HepG2 (cell line): ENCODE results near the gene CCT6A. TPM values are rescaled to one million over a fixed set of nuclear protein-coding genes. Genes with fewer than 3 reads are reported as not detected.

ENCODE experiments used
- BRD4 ChIP-seq: sonication (generic); formaldehyde crosslinking; IDR thresholded peaks from 2 replicates; pipeline ENCODE4 v1.4.0; 2020; ENCODE audit warnings: missing genetic modification reagents
- CBX2 ChIP-seq, 2 experiments: fragments of 200-600 bp in 1 of 2; sonication (generic); formaldehyde crosslinking in 1 of 2; IDR thresholded peaks; 2 replicates each; pipeline versions ENCODE4 v1.7.0 to v1.8.1; 2018 to 2022; ENCODE audit warnings: low read depth in 2 of 2, low read length in 1 of 2, mild to moderate bottlenecking in 1 of 2, missing genetic modification reagents in 1 of 2
- EP300 ChIP-seq, 3 experiments: sonication (generic) in 1 of 3; formaldehyde crosslinking in 1 of 3; IDR thresholded peaks; 2 replicates each; pipeline versions ENCODE4 v1.5.1 to v1.6.1; 2011 to 2020; ENCODE audit warnings: low read depth in 2 of 3, low read length in 2 of 3, borderline replicate concordance in 1 of 3, improper control_type of control experiment in 1 of 3, mild to moderate bottlenecking in 1 of 3, missing genetic modification reagents in 1 of 3, moderate library complexity in 1 of 3
- JUND ChIP-seq: sonication (generic); formaldehyde crosslinking; IDR thresholded peaks from 2 replicates; pipeline ENCODE4 v1.8.0; 2022; ENCODE audit warnings: mild to moderate bottlenecking, missing genetic modification reagents
- NFYB ChIP-seq: sonication (generic); formaldehyde crosslinking; IDR thresholded peaks from 2 replicates; pipeline ENCODE4 v1.4.0; 2020; ENCODE audit warnings: missing genetic modification reagents
- NONO ChIP-seq, 2 experiments: fragments of 450-650 bp in 1 of 2; sonication (generic) in 1 of 2; formaldehyde crosslinking in 1 of 2; IDR thresholded peaks in 1 of 2; conservative IDR thresholded peaks in 1 of 2; 2 replicates each; pipeline versions ENCODE4 v1.6.1 to v1.8.0; 2017 to 2022; ENCODE audit warnings: mild to moderate bottlenecking in 1 of 2, missing genetic modification reagents in 1 of 2, moderate library complexity in 1 of 2
- NR2F1 ChIP-seq, 2 experiments: fragments of 450-650 bp in 1 of 2; formaldehyde crosslinking in 1 of 2; IDR thresholded peaks; 2 replicates each; pipeline versions ENCODE4 v1.5.0 to v1.6.1; 2016 to 2020; ENCODE audit warnings: mild to moderate bottlenecking in 1 of 2, missing compliant biosample characterization in 1 of 2, missing genetic modification reagents in 1 of 2, moderate library complexity in 1 of 2
- SPEN ChIP-seq: sonication (generic); formaldehyde crosslinking; IDR thresholded peaks from 2 replicates; pipeline ENCODE4 v1.5.1; 2020; ENCODE audit warnings: low read depth, mild to moderate bottlenecking, missing genetic modification reagents
- ZBTB3 ChIP-seq: sonication (generic); formaldehyde crosslinking; IDR thresholded peaks from 2 replicates; pipeline ENCODE4 v1.4.0; 2020; ENCODE audit warnings: low read depth, mild to moderate bottlenecking, moderate library complexity, missing genetic modification reagents, borderline replicate concordance
- ZNF101 ChIP-seq: sonication (generic); formaldehyde crosslinking; IDR thresholded peaks from 2 replicates; pipeline ENCODE4 v1.4.0; 2020; ENCODE audit warnings: mild to moderate bottlenecking, low read depth, missing genetic modification reagents, borderline replicate concordance
- ZNF20 ChIP-seq: sonication (generic); formaldehyde crosslinking; IDR thresholded peaks from 2 replicates; pipeline ENCODE4 v1.4.0; 2020; ENCODE audit warnings: mild to moderate bottlenecking, moderate library complexity, missing genetic modification reagents
- ZNF329 ChIP-seq: sonication (generic); formaldehyde crosslinking; IDR thresholded peaks from 2 replicates; pipeline ENCODE4 v1.9.0; 2021; ENCODE audit warnings: low read depth, mild to moderate bottlenecking, missing genetic modification reagents
- ZNF749 ChIP-seq: sonication (generic); formaldehyde crosslinking; IDR thresholded peaks from 2 replicates; pipeline ENCODE4 v1.8.0; 2022; ENCODE audit warnings: mild to moderate bottlenecking, missing genetic modification reagents, moderate library complexity, borderline replicate concordance
- polyA plus RNA-seq, 8 experiments: library from polyadenylated mRNA; depleted of rRNA in 3 of 8; stranded (reverse) in 7 of 8; unstranded in 1 of 8; fragments of >200 nt; fragmentation: Illumina TruSeq in 4 of 8; extraction: Trizol in 4 of 8; gene quantifications; 2 replicates each; pipeline versions ENCODE4 v1.2.1 to v1.2.3, GENCODE V29; 2011 to 2016; ENCODE audit warnings: low read depth in 4 of 8, missing spikeins in 1 of 8, mixed read lengths in 1 of 8; ENCODE audit not compliant: insufficient read depth in 1 of 8
- total RNA-seq, 5 experiments: library from RNA; depleted of rRNA; stranded (reverse); fragments of >200 nt; fragmentation: Illumina TruSeq; extraction: Trizol; gene quantifications; 2 replicates each; pipeline ENCODE4 v1.2.3, GENCODE V29; 2016; ENCODE audit warnings: low read depth in 1 of 5
- TF ChIP-seq, protein P1 (sequence below): sonication (generic); formaldehyde crosslinking; IDR thresholded peaks from one replicate; pipeline ENCODE4 v1.5.1; 2020; ENCODE audit warnings: mild to moderate bottlenecking, missing genetic modification reagents; ENCODE audit errors: not compliant biosample characterization
- TF ChIP-seq, protein P2 (sequence below): sonication (generic); formaldehyde crosslinking; conservative IDR thresholded peaks from 2 replicates; pipeline ENCODE4 v1.5.0; 2020; ENCODE audit warnings: missing genetic modification reagents
- TF ChIP-seq, protein P3 (sequence below): sonication (generic); formaldehyde crosslinking; IDR thresholded peaks from 2 replicates; pipeline ENCODE4 v1.5.0; 2020; ENCODE audit warnings: mild to moderate bottlenecking, missing genetic modification reagents, borderline replicate concordance

Gene CCT6A
- total and polyA plus RNA-seq, 2 of the 13 experiments (the other 11 are each of a cell fraction or from before 2014, with no cell fraction given), result 219 to 292 TPM

- TF ChIP-seq, protein P1, sequence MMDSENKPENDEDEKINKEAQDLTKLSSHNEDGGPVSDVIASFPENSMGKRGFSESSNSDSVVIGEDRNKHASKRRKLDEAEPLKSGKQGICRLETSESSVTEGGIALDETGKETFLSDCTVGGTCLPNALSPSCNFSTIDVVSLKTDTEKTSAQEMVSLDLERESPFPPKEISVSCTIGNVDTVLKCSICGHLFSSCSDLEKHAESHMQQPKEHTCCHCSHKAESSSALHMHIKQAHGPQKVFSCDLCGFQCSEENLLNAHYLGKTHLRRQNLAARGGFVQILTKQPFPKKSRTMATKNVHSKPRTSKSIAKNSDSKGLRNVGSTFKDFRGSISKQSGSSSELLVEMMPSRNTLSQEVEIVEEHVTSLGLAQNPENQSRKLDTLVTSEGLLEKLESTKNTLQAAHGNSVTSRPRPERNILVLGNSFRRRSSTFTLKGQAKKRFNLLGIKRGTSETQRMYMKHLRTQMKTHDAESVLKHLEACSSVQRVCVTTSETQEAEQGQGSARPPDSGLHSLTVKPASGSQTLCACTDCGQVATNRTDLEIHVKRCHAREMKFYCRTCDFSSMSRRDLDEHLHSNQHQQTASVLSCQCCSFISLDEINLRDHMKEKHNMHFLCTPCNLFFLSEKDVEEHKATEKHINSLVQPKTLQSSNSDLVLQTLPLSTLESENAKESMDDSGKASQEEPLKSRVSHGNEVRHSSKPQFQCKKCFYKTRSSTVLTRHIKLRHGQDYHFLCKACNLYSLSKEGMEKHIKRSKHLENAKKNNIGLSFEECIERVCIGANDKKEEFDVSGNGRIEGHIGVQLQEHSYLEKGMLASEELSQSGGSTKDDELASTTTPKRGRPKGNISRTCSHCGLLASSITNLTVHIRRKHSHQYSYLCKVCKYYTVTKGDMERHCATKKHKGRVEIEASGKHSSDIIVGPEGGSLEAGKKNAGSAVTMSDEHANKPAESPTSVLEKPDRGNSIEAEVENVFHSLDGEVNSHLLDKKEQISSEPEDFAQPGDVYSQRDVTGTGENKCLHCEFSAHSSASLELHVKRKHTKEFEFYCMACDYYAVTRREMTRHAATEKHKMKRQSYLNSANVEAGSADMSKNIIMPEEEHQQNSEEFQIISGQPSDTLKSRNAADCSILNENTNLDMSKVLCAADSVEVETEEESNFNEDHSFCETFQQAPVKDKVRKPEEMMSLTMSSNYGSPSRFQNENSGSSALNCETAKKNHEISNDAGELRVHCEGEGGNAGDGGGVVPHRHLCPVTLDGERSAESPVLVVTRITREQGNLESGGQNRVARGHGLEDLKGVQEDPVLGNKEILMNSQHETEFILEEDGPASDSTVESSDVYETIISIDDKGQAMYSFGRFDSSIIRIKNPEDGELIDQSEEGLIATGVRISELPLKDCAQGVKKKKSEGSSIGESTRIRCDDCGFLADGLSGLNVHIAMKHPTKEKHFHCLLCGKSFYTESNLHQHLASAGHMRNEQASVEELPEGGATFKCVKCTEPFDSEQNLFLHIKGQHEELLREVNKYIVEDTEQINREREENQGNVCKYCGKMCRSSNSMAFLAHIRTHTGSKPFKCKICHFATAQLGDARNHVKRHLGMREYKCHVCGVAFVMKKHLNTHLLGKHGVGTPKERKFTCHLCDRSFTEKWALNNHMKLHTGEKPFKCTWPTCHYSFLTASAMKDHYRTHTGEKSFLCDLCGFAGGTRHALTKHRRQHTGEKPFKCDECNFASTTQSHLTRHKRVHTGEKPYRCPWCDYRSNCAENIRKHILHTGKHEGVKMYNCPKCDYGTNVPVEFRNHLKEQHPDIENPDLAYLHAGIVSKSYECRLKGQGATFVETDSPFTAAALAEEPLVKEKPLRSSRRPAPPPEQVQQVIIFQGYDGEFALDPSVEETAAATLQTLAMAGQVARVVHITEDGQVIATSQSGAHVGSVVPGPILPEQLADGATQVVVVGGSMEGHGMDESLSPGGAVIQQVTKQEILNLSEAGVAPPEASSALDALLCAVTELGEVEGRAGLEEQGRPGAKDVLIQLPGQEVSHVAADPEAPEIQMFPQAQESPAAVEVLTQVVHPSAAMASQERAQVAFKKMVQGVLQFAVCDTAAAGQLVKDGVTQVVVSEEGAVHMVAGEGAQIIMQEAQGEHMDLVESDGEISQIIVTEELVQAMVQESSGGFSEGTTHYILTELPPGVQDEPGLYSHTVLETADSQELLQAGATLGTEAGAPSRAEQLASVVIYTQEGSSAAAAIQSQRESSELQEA, result no peak
- TF ChIP-seq, protein P2, sequence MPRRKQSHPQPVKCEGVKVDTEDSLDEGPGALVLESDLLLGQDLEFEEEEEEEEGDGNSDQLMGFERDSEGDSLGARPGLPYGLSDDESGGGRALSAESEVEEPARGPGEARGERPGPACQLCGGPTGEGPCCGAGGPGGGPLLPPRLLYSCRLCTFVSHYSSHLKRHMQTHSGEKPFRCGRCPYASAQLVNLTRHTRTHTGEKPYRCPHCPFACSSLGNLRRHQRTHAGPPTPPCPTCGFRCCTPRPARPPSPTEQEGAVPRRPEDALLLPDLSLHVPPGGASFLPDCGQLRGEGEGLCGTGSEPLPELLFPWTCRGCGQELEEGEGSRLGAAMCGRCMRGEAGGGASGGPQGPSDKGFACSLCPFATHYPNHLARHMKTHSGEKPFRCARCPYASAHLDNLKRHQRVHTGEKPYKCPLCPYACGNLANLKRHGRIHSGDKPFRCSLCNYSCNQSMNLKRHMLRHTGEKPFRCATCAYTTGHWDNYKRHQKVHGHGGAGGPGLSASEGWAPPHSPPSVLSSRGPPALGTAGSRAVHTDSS (CRISPR knock-in tag), result no peak
- TF ChIP-seq BRD4 (CRISPR knock-in tag) (no peak), ZNF101 (no peak), ZNF749 (no peak), NONO (IDR thresholded peaks at IDR 0.05) (no peak), NONO (CRISPR knock-in tag; conservative IDR thresholded peaks at IDR 0.05) (peak; percentile 83), ZBTB3 (CRISPR knock-in tag) (no peak), ZNF329 (CRISPR knock-in tag) (no peak), NR2F1 (CRISPR knock-in tag; IDR thresholded peaks at IDR 0.05) (peak; percentile 98 to 99), SPEN (CRISPR knock-in tag) (peak; percentile 67), ZNF20 (no peak), JUND (CRISPR knock-in tag) (peak; percentile 70; the same call in 1 of the 2 replicates), EP300 (IDR thresholded peaks at IDR 0.05; ENCODE audit: low read depth in 2 of 2, low read length in 2 of 2) (peak; percentile 77 to 95; a peak in 3 of 4 replicates), EP300 (CRISPR knock-in tag; IDR thresholded peaks at IDR 0.05; ENCODE audit: borderline replicate concordance) (peak; percentile 94), NFYB (CRISPR knock-in tag) (no peak), CBX2 (IDR thresholded peaks at IDR 0.05; ENCODE audit: low read depth, low read length) (no peak), CBX2 (CRISPR knock-in tag; IDR thresholded peaks at IDR 0.05; ENCODE audit: low read depth) (no peak)
- TF ChIP-seq, protein P3, sequence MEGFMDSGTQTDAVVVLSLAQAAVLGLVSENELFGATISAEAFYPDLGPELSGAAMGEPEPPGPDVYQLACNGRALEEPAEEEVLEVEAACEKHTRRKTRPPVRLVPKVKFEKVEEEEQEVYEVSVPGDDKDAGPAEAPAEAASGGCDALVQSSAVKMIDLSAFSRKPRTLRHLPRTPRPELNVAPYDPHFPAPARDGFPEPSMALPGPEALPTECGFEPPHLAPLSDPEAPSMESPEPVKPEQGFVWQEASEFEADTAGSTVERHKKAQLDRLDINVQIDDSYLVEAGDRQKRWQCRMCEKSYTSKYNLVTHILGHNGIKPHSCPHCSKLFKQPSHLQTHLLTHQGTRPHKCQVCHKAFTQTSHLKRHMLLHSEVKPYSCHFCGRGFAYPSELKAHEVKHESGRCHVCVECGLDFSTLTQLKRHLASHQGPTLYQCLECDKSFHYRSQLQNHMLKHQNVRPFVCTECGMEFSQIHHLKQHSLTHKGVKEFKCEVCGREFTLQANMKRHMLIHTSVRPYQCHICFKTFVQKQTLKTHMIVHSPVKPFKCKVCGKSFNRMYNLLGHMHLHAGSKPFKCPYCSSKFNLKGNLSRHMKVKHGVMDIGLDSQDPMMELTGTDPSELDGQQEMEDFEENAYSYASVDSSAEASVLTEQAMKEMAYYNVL, result peak; percentile 65
Observed at GRCh38 chr7:56007167-56007652, 44.4 kb upstream of the CCT6A start (continued).
